Peyer's patch (tissue), 4 donors: ENCODE results near the gene CTSD. TPM values are rescaled to one million over a fixed set of nuclear protein-coding genes. Genes with fewer than 3 reads are reported as not detected.
A peak's percentile ranks its signal among the peaks of the same experiment; 100 is the strongest.

Experiments used
- DNase-seq, 3 donors: peaks; one replicate each; pipeline ENCODE4 v3.0.0-alpha.2; 2017 to 2019
- H3K27ac ChIP-seq, 4 donors: fragments of 200-600 bp; sonication (generic); one replicate each; pipeline ENCODE4 v1.5.1; 2016 to 2019
- H3K27me3 ChIP-seq, 2 donors: fragments of 200-600 bp; sonication (generic); one replicate each; pipeline ENCODE4 v1.5.1; 2019
- H3K36me3 ChIP-seq, 3 donors: fragments of 200-600 bp; sonication (generic); one replicate each; pipeline ENCODE4 v1.5.1; 2016 to 2019
- H3K4me1 ChIP-seq, 4 donors: fragments of 200-600 bp; sonication (generic); one replicate each; pipeline ENCODE4 v1.5.1; 2016 to 2019
- H3K4me3 ChIP-seq, 4 donors: fragments of 200-600 bp; sonication (generic); 1 replicate in 3 of 4; 2 replicates in 1 of 4; pipeline ENCODE4 v1.5.1; 2016 to 2019; ENCODE audit warnings: mild to moderate bottlenecking in 1 of 4
- H3K9me3 ChIP-seq, 4 donors: fragments of 200-600 bp; sonication (generic); one replicate each; pipeline ENCODE4 v1.5.1; 2016 to 2019; ENCODE audit warnings: mild to moderate bottlenecking in 1 of 4
- POLR2A ChIP-seq, 2 donors: fragments of 450-650 bp; IDR thresholded peaks; one replicate each; pipeline ENCODE4 v1.5.1; 2017; ENCODE audit warnings: antibody characterized with exemption in 2 of 2, mild to moderate bottlenecking in 2 of 2, moderate library complexity in 2 of 2
- total RNA-seq, 4 donors: library from RNA; depleted of rRNA; stranded (reverse); fragments of >200 nt; gene quantifications; one replicate each; pipeline ENCODE4 v1.1.0, GENCODE V29; 2016
- TF ChIP-seq, protein P1 (sequence below), 6 experiments: fragments of 450-650 bp in 4 of 6; fragments of 200-600 bp in 2 of 6; sonication (generic) in 1 of 6; IDR thresholded peaks; one replicate each; pipeline ENCODE4 v1.5.1; 2017 to 2019; ENCODE audit warnings: antibody characterized with exemption in 6 of 6, mild to moderate bottlenecking in 3 of 6, moderate library complexity in 1 of 6

The CTSD gene
- total RNA-seq, 4 donors from 2014 or later: 129 to 1,688 (median 1,221) TPM

DNA sequence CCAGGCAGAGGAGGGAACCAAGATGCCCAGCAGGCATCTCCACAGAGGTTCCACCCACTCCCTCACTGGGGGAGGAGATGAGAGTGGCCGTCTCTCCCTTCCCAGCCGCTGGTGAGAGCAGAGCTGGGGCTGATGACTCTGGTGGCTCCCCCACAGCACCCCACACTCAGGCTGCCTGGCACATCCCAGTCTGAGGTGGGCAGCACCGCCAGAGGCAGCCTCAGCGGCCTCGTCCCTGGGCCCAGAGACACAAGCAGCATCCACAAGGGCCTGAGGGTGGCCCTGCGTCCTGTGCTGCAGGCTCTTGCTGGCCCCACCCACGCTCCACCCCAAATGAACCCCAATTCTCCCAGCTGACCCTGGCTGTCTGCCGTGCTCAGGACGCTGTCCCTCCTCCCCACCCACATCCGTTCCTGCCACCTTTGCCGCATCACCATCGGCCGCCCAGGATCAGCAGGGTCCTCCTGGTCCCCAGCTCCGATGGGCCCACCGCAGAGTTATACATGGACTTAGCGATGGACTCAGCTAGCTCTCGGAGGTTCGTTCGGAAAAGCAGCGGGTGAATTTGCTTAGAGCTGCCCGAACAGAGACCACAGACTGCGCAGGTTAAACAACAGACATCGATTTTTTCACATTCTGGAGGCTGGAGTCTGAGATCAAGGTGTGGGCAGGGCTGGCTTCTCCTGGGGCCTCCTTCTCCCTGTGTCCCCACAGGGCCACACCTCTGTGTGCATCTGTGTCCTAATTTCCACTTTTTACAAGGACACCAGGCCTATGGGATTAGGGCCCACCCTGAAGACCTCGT is 20.2 kb upstream of the CTSD start:
- peak in 2 of 3 donors; percentile 14 to 39 for DNase-seq
- Histone ChIP-seq H3K36me3 (no peaks in the 10 kb centered on the region), H3K4me3 (no peak overlapping the region), H3K9me3 (no peaks in the 10 kb centered on the region), H3K27me3 (no peaks in the 10 kb centered on the region), H3K27ac (no peak overlapping the region), H3K4me1 (peaks cover 0 to 12% (median 5%) of the 10 kb centered on the region in 4 donors)
- TF ChIP-seq, protein P1, sequence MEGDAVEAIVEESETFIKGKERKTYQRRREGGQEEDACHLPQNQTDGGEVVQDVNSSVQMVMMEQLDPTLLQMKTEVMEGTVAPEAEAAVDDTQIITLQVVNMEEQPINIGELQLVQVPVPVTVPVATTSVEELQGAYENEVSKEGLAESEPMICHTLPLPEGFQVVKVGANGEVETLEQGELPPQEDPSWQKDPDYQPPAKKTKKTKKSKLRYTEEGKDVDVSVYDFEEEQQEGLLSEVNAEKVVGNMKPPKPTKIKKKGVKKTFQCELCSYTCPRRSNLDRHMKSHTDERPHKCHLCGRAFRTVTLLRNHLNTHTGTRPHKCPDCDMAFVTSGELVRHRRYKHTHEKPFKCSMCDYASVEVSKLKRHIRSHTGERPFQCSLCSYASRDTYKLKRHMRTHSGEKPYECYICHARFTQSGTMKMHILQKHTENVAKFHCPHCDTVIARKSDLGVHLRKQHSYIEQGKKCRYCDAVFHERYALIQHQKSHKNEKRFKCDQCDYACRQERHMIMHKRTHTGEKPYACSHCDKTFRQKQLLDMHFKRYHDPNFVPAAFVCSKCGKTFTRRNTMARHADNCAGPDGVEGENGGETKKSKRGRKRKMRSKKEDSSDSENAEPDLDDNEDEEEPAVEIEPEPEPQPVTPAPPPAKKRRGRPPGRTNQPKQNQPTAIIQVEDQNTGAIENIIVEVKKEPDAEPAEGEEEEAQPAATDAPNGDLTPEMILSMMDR (IDR thresholded peaks at IDR 0.05): no peak
- no peak for TF ChIP-seq POLR2A (IDR thresholded peaks at IDR 0.05)

DNA sequence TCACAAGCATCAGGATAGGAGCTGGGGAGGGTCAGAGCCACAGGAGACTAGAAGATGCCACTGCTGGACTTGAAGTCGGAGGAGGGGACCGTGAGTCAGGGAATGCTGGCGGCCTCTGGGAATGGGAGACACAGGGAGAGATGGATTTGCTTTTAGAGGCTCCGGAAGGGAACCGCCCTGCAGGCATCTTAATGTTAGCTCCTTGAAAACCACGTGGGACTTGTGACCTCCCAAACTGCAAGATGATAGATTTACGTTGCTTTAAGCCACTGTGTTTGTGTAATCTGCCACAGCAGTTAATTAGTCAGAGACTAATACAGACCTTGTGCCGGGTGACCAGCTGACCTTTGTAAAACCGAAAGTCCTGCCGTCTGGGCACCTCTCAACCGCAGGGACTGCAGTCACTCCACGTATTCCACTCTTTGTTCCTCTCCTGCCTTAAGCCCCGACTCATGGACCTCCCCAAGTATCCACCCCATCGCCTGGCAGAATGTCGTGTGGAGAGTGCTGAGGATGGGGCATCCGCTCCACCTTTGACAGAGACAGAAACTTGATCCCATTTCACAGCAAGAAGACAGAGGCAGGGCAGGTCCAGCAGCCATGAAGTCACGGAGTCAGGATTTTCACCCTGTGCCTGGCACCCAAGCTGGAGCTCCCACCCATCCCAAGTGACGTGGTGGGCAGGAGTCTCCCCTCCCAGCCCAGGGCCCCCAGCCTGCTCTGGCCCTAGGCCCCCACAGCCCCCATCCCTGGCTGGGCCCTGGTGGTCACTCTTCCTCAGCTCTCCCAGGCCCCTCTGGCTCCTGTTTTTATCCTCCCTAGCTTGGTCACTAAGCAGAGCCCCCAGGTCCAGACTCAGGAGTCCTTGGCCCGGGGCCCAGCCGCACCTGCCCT is 19.4 kb upstream of the CTSD start:
- peak overlapping the region in 2 of 4 donors; percentile 30 to 31 for H3K27ac ChIP-seq
- DNase-seq: peak; percentile 16 to 63 (median 43)

DNA sequence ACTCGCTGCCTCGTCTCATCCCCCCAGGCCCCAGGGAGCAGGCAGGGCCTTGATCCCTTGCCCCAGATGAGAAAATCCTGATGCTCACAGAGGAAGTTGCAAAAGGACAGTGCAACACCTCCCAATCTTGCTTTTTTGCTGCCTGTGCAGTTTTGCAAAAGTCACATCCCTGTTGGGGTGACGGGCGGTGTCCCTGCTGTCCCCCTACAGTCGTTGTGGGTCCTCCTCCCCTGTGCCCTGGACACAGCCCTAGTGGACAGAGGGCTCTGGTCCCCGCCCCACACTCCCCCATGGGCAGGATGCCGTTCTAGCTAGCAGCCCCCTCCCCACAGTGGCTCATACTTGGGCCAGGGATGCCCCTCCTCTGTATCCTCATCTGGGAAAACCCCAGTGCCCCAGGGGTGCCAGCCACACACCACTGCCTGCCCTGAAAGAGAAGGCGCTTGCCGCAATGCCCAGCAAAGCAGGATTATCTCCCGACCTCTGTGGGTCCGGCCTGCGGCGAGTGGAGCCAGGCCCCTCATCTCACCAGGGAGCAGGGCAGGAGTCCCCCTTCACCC is 18.4 kb upstream of the CTSD start:
- Histone ChIP-seq H3K4me3 (no peak overlapping the region), H3K27me3 (no peaks in the 10 kb centered on the region), H3K4me1 (peaks cover 0 to 12% (median 5%) of the 10 kb centered on the region in 4 donors), H3K36me3 (no peaks in the 10 kb centered on the region), H3K27ac (peak overlapping the region in 3 of 4 donors; percentile 31 to 65 (median 35)), H3K9me3 (no peaks in the 10 kb centered on the region)
- DNase-seq: peak in 2 of 3 donors; percentile 17 to 43
- no peak for TF ChIP-seq POLR2A (IDR thresholded peaks at IDR 0.05)
- TF ChIP-seq, protein P1 (IDR thresholded peaks at IDR 0.05): no peak

More for the DNA sequence above, 19.4 kb upstream of the CTSD start:
- Histone ChIP-seq H3K27me3 (no peaks in the 10 kb centered on the region), H3K36me3 (no peaks in the 10 kb centered on the region), H3K9me3 (no peaks in the 10 kb centered on the region), H3K4me3 (no peak overlapping the region), H3K4me1 (peaks cover 0 to 12% (median 5%) of the 10 kb centered on the region in 4 donors)
- TF ChIP-seq, protein P1 (IDR thresholded peaks at IDR 0.05): no peak
- TF ChIP-seq POLR2A (IDR thresholded peaks at IDR 0.05): no peak

DNA sequence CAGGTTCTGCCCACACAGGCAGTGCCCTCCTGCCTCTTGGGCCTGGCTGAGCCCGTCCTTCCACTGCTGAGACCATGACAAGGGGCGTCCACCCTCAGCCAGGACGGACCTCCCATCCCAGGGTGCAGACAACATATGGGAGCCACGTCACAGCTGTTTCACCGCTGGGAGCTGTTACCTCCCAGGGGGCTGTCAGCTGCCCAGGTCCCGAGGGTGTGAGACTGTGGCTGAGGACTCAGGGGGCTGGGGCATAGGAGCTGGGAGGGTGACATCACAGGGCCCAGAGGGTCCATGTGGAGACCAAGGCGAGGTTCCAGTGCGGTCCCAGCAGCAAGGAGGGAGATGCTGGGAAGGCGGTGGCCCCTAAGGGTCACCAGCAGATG is 17.9 kb upstream of the CTSD start:
- Histone ChIP-seq H3K36me3 (no peaks in the 10 kb centered on the region), H3K4me3 (no peak overlapping the region), H3K9me3 (no peaks in the 10 kb centered on the region), H3K4me1 (peaks cover 0 to 12% (median 5%) of the 10 kb centered on the region in 4 donors), H3K27ac (peak overlapping the region in 3 of 4 donors; percentile 35 to 65 (median 45)), H3K27me3 (no peaks in the 10 kb centered on the region)
- DNase-seq: peak in 2 of 3 donors; percentile 18 to 48
- no peak for TF ChIP-seq POLR2A (IDR thresholded peaks at IDR 0.05)
- TF ChIP-seq, protein P1 (IDR thresholded peaks at IDR 0.05): no peak
